ENCODE measurements around the gene FOXO3. TPM values are rescaled to one million over a fixed set of nuclear protein-coding genes. Genes with fewer than 3 reads are reported as not detected.

FOXO3 gene
- total RNA-seq, 2 experiments from 2014 or later: 5.4 to 6.5 TPM

DNA sequence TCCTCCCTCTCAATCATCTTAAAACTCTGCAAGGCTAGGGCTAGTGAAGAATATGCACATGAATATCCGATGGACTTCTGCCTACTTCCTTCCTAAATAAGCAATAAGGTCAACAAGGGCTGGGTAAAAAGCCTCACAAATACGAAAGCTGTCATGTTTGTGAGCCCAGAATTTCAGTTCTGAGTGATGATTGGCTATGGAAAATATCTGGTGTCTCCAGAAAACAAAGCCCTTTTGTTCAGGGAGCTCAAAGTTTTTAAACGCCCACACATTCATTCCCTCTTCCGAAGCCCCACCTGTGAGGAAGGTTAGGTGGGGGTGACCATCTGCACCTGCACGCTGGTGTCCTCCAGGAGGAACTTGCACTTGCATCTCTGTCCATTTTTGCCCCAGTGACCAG, 160.6 kb downstream of the FOXO3 start:
- Mint-ChIP-seq H3K36me3 (peaks cover 6% of the 10 kb centered on the region), H3K27ac (no peak overlapping the region), H3K9me3 (peaks cover 9% of the 10 kb centered on the region), H3K4me1 (ENCODE audit: low read depth) (peaks cover 4% of the 10 kb centered on the region), H3K27me3 (peaks cover 4% of the 10 kb centered on the region), H3K4me3 (no peak overlapping the region)
- POLR2A ChIA-PET: no interaction called here
- intact Hi-C loops (cut with micrococcal nuclease): no loop called here
- CTCF ChIA-PET: interaction anchor here (0.6 kb wide), 1 partner anchor 352 kb away, joined by 3 read pairs; no protein-coding TSS in a partner anchor
- no peak for DNase-seq

DNA sequence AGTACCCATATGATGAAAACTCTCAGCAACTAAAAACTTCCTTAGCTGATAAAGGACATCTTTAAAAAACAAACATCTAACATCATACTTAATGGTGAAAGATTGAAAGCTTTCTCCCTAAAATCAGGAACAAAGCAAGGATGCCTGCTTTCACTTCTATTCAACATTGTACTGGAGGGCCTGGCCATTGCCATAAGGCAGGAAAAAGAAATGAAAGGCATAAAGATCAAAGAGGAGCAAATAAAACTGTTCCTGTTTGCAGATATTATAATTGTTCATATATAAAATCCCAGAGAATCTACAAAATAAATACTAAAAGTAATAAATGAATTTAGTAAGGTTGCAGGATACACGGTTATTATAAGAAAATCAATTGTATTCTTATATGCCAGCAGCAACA, 162.9 kb downstream of the FOXO3 start:
- intact Hi-C loops (cut with micrococcal nuclease): no loop called here
- CTCF ChIA-PET: no interaction called here
- Mint-ChIP-seq H3K9me3 (peaks cover 9% of the 10 kb centered on the region), H3K27me3 (peaks cover 4% of the 10 kb centered on the region), H3K4me1 (ENCODE audit: low read depth) (peaks cover 4% of the 10 kb centered on the region), H3K27ac (no peak overlapping the region), H3K36me3 (peaks cover 6% of the 10 kb centered on the region), H3K4me3 (no peak overlapping the region)
- POLR2A ChIA-PET: no interaction called here
- DNase-seq: no peak

DNA sequence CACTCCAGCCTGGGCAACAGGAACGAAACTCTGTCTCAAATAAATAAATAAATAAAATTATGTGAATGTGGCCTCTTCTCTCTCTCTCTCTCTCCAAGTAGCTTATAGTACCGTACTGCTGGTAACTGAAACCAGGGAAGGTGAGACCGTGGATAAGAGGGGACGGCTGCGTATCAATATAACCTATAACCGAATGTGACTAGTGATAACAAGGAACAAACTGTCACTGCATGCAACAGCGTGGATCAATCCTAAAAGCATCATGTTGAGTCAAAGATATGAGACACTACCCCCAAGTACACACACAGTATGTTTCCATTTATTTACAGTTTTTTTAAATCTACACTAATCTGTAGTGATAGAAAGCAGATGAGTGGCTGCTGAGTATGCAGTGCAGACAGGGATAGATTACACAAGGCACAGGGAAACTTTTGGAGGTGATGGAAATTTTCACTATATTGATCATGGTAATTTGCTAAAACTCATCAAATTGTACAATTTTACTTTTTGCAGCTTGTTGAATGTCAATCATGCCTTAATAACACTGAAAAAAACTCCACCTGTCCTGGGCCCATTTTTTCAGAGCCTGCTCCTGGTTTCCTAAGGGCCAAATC, 166.1 kb downstream of the FOXO3 start:
- intact Hi-C loops (cut with micrococcal nuclease): no loop called here
- CTCF ChIA-PET: no interaction called here
- H3K27me3 Mint-ChIP-seq: no peaks in the 10 kb centered on the region
- POLR2A ChIA-PET: no interaction called here
- H3K36me3 Mint-ChIP-seq: peaks cover 6% of the 10 kb centered on the region
- H3K27ac Mint-ChIP-seq: no peak overlapping the region
- no peaks in the 10 kb centered on the region for H3K4me1 Mint-ChIP-seq (ENCODE audit: low read depth)
- DNase-seq: no peak
- H3K9me3 Mint-ChIP-seq: peaks cover 9% of the 10 kb centered on the region
- no peak overlapping the region for H3K4me3 Mint-ChIP-seq

DNA sequence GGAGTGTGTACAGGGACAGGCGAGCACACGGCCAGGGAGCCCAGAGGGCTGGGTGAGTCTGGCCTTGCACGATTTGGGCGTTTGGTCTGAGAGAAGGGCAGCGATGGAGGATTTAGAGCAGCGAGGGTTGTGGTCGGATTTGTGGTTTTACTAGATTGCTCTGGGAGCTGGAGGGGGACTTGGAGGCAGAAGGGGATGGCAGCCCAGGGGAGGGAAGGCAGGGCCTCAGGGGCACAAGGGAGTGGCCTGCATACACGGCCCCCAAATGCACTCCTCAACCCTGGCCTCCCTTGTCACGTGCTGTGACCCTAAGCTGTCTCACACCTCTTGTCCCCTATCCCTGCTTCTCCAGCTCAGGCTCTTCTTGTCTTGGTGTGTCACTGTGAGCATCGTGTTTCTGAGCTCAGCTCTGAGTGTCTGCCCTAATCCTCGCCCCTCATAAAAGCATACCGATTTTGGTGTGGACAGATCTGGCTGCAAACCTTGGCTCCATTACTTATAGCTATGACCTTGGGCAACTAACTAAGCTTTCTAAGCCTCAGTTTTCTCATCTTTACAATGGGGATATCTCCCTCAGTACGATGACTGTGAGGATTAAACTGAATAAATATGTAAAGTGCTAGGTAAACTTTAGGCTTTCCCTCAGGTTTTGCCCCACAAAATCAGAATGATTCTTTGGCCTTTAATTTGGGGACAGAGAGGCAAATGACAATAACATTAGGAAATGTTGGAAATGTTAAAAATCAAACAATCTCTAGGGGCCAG, 167.4 kb downstream of the FOXO3 start:
- no peak overlapping the region for H3K4me3 Mint-ChIP-seq
- H3K36me3 Mint-ChIP-seq: peaks cover 4% of the 10 kb centered on the region
- ChIA-PET CTCF (no interaction called here), POLR2A (no interaction called here)
- DNase-seq: no peak
- H3K27ac Mint-ChIP-seq: no peak overlapping the region
- H3K9me3 Mint-ChIP-seq: peaks cover 5% of the 10 kb centered on the region
- H3K27me3 Mint-ChIP-seq: no peaks in the 10 kb centered on the region
- no peaks in the 10 kb centered on the region for H3K4me1 Mint-ChIP-seq (ENCODE audit: low read depth)
- intact Hi-C loops (cut with micrococcal nuclease): no loop called here

DNA sequence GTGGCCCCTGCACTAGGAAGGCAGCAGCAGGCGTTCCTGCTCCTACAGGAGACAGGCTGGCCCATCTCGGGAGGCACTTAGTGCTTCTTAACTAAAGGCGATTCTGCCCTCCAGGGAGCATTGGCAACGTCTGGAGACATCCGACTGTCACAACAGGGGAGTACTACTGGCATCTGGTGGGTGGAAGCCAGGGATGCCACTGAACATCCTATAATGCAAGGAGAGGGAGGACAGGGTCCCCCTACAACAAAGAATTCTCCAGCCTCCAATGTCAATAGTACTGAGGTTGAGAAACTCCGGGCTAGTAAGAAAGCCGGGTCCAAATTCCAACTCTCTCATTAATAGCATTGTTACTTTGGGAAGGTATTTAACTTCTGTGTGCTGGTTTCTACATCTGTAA, 168.1 kb downstream of the FOXO3 start:
- H3K4me3 Mint-ChIP-seq: no peak overlapping the region
- H3K4me1 Mint-ChIP-seq (ENCODE audit: low read depth): no peaks in the 10 kb centered on the region
- H3K36me3 Mint-ChIP-seq: no peaks in the 10 kb centered on the region
- ChIA-PET CTCF (no interaction called here), POLR2A (no interaction called here)
- no peaks in the 10 kb centered on the region for H3K9me3 Mint-ChIP-seq
- intact Hi-C loops (cut with micrococcal nuclease): no loop called here
- no peak overlapping the region for H3K27ac Mint-ChIP-seq
- DNase-seq: no peak
- no peaks in the 10 kb centered on the region for H3K27me3 Mint-ChIP-seq

DNA sequence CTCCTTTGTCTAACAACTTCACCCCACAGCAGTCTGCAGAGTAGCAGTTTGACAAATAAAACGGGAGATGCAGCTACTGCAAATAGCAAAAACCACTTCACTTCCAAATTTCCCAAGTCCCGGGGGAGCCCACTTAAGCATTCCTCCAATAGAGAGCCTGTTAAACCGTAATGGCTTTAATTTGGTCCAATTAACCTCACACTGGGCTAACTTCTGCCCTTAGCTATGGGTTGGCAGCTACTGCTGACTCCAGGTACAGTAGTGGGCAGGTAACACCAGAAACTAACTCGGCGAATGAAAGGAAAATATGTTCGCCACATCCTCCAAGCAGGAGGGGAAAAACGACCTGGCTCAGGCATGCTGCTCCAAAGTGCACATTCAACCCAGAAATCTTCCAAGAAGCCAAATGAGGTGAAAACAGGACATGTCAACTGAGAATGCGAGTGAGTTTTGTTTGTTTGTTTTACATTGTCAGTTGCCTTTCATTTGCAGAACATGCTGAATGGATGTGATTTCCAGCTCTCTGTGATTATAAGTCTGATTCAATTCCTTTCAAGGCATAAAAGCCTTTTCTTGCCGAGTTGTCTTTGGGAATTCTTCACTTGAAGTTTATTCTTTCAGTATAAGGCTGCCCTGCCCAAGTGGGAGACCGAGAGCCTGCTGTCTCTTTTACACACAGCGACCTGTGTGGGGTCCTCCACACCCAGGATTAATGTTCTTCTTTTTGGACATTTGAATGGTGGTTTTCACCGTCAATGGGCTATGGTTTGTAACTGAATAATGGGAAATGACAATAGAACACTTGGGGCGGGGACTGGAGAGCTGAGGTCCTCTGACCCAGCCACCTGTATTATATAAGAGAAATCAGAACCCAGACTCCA, 170.2 kb downstream of the FOXO3 start:
- intact Hi-C loops (cut with micrococcal nuclease): no loop called here
- POLR2A ChIA-PET: no interaction called here

DNA sequence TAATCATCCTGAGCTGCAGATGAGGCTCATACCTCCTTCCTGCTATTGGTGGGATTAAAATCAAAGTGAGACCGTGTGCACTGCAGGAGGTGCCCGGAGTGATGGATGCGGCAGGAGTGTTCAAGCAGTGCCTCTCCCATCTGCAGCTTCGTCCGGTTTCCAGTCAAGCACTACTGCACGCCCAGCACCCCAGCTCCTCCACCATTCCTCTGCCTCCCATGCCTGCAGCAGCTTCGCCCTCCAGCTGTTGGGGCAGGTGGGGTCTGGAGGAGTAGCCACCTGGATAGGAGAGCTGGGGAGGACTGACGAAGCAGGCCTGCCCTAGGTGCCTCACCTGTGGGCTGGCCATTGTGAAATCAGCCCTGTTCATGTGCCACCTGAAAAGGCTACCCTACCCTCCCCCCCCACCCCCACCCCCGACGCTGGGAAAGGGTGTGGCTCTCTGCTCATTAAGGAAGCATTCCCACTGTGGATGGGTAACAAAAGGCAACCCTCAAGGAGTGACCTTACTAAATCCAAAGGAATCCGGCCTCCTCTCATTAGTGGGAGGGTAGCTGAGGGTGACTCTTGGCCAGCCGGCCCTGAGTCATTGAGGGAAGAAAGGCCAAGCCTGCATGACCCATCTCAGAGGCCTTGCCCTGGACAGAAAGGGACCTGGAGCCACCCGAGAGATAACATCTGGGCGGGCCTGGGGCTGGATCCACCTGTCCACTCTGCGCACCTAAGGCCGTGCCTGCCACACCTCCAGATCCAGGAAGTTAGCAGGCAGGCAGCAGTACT, 171.6 kb downstream of the FOXO3 start:
- no peaks in the 10 kb centered on the region for H3K36me3 Mint-ChIP-seq
- peaks cover 2% of the 10 kb centered on the region for H3K27me3 Mint-ChIP-seq
- no peaks in the 10 kb centered on the region for H3K9me3 Mint-ChIP-seq
- H3K4me1 Mint-ChIP-seq (ENCODE audit: low read depth): peaks cover 3% of the 10 kb centered on the region
- no peak overlapping the region for H3K27ac Mint-ChIP-seq
- H3K4me3 Mint-ChIP-seq: no peak overlapping the region
- intact Hi-C loops (cut with micrococcal nuclease): no loop called here
- ChIA-PET CTCF (no interaction called here), POLR2A (no interaction called here)
- DNase-seq: no peak

More for the DNA sequence above, 170.2 kb downstream of the FOXO3 start:
- H3K27me3 Mint-ChIP-seq: no peaks in the 10 kb centered on the region
- no peaks in the 10 kb centered on the region for H3K36me3 Mint-ChIP-seq
- H3K27ac Mint-ChIP-seq: no peak overlapping the region
- no peaks in the 10 kb centered on the region for H3K9me3 Mint-ChIP-seq
- no peak overlapping the region for H3K4me3 Mint-ChIP-seq
- H3K4me1 Mint-ChIP-seq (ENCODE audit: low read depth): no peaks in the 10 kb centered on the region
- no peak for DNase-seq
- CTCF ChIA-PET: no interaction called here

DNA sequence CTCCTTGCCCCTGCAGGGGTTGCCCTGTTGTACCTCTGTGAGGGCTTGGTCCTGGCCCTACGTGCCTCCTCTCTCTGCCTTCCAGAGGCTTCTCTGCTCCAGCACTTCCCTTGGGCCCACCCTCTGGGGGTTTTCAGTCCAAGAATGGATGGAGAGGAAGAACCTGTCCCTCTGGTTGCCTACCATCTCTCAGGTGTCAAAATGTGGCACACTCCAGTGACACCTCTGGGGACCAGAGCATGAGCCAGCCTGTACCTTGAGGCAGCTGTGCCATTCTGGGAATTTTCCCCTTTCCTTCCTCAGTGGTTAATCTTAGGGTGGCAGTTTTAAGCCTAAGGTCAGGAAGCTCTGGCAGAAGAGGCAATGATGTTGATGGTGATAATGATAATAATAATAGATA, 172.3 kb downstream of the FOXO3 start:
- Mint-ChIP-seq H3K4me3 (no peak overlapping the region), H3K36me3 (no peaks in the 10 kb centered on the region), H3K9me3 (no peaks in the 10 kb centered on the region), H3K27ac (no peak overlapping the region), H3K4me1 (ENCODE audit: low read depth) (peaks cover 5% of the 10 kb centered on the region), H3K27me3 (peaks cover 2% of the 10 kb centered on the region)
- intact Hi-C loops (cut with micrococcal nuclease): no loop called here
- DNase-seq: no peak
- CTCF ChIA-PET: no interaction called here
- POLR2A ChIA-PET: no interaction called here

DNA sequence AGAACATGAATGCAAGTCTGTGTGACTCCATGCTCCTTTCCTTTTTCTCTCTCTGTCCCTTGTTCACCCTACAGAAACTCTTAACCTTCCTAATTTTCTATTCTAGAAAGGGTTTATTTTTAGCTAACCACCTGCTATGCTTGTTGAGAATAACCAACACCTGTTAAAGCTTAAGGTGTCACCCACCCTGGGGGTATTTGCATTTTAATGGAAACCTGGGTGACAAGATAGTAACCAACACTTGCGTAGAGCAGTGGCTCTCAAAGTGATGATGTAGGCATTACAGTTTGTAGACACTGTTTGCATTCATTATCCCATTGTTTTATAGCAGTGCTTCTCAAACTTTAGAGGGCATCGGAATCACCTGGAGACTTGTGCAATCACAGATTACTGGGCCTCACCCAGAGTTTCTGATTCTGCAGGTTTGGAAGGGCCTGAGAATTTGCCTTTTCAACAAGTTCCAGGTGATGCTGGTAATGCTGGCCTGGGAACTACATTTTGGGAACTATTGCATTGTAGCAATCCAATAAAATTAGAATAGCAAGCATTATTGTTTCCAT, 173.1 kb downstream of the FOXO3 start:
- ChIA-PET POLR2A (no interaction called here), CTCF (no interaction called here)
- H3K27me3 Mint-ChIP-seq: peaks cover 4% of the 10 kb centered on the region
- no peaks in the 10 kb centered on the region for H3K36me3 Mint-ChIP-seq
- no peak overlapping the region for H3K4me3 Mint-ChIP-seq
- intact Hi-C loops (cut with micrococcal nuclease): no loop called here
- peaks cover 10% of the 10 kb centered on the region for H3K4me1 Mint-ChIP-seq (ENCODE audit: low read depth)
- no peak for DNase-seq
- no peak overlapping the region for H3K27ac Mint-ChIP-seq
- H3K9me3 Mint-ChIP-seq: no peaks in the 10 kb centered on the region

Measured in activated CD4-positive, alpha-beta memory T cell treated with anti-CD3 and anti-CD28 coated beads for 36 hours (primary cell).